ENCODE data around the gene BTBD19.

DNA sequence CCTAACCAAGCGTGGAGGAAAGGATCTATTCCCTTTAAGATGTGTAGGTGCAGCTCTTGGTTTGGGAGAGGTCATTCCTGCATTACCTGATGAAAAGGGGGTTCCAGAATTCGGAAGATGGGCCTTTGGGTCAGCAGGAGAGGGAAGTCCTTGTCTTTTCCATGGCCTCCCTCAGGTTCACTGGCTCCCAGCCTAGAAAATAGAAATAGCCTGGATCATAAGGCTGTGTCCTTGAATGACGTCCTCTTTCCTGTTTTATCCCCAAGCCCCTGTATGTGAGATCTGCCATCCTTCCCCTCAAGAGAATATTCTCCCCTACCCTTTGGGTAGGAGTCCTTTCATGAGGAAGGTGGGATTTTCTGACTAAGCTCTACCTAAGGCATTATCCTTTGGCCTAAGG lies 47.4 kb upstream of the BTBD19 start:
- no peak for TF ChIP-seq POLR2AphosphoS5 (IDR thresholded peaks at IDR 0.05; ENCODE audit: low read depth, low read length)
- no peak for TF ChIP-seq POLR2A (IDR thresholded peaks at IDR 0.05; ENCODE audit: low read depth, low read length)
